SHP77 treated with DMSO at 0.1 percent for 48 hours (cell line): Measurements from ENCODE around the gene SLC29A3.
A peak's percentile ranks its signal among the peaks of the same experiment; 100 is the strongest.

Experiments used
- DNase-seq: peaks from one replicate; lab custom pipeline; 2025; lab: John Stamatoyannopoulos, UW

SLC29A3 gene

GRCh38 chr10:71321386-71321785 lies 2.3 kb downstream of the SLC29A3 start:
- DNase-seq: no peak

- DNase-seq: no peak
These were observed 4.3 kb downstream of the SLC29A3 start for GRCh38 chr10:71323407-71323806.

GRCh38 chr10:71324743-71325142 lies 5.7 kb downstream of the SLC29A3 start:
- DNase-seq: no peak

GRCh38 chr10:71325267-71325666 lies 6.2 kb downstream of the SLC29A3 start:
- no peak for DNase-seq

- DNase-seq: peak; percentile 88
These were observed 7.4 kb downstream of the SLC29A3 start for GRCh38 chr10:71326464-71326881.

GRCh38 chr10:71330789-71331404 lies 11.8 kb downstream of the SLC29A3 start:
- no peak for DNase-seq

- no peak for DNase-seq
These were observed 12.7 kb downstream of the SLC29A3 start for GRCh38 chr10:71331736-71332135.

GRCh38 chr10:71332466-71332865 lies 13.4 kb downstream of the SLC29A3 start:
- DNase-seq: no peak

GRCh38 chr10:71333129-71333887 lies 14.2 kb downstream of the SLC29A3 start:
- no peak for DNase-seq

- no peak for DNase-seq
These were observed 15.2 kb downstream of the SLC29A3 start for GRCh38 chr10:71334221-71334791.

- no peak for DNase-seq
These were observed 16.2 kb downstream of the SLC29A3 start for GRCh38 chr10:71335173-71335708.

- DNase-seq: no peak
These were observed 17.6 kb downstream of the SLC29A3 start for GRCh38 chr10:71336632-71337031.

GRCh38 chr10:71337219-71337701 lies 18.2 kb downstream of the SLC29A3 start:
- DNase-seq: no peak

GRCh38 chr10:71338728-71339495 lies 19.9 kb downstream of the SLC29A3 start:
- no peak for DNase-seq

GRCh38 chr10:71339796-71340589 lies 20.9 kb downstream of the SLC29A3 start:
- no peak for DNase-seq

- no peak for DNase-seq
These were observed 23.7 kb downstream of the SLC29A3 start for GRCh38 chr10:71342573-71343391.

GRCh38 chr10:71343392-71343773 lies 24.3 kb downstream of the SLC29A3 start:
- no peak for DNase-seq

GRCh38 chr10:71344154-71344925 lies 25.3 kb downstream of the SLC29A3 start:
- no peak for DNase-seq

- no peak for DNase-seq
These were observed 26.0 kb downstream of the SLC29A3 start for GRCh38 chr10:71344993-71345480.
